ENCODE data around the gene CTR9.
A peak's percentile ranks its signal among the peaks of the same experiment; 100 is the strongest.

The CTR9 gene

GRCh38 chr11:10747733-10748132 is 3.3 kb upstream of the CTR9 start:
- CTCF ChIA-PET: interaction anchor here (1.4 kb wide), 1 partner anchor 23 kb away, joined by 3 read pairs; no protein-coding TSS in a partner anchor
- POLR2A ChIA-PET: no interaction called here
- no peak for DNase-seq (ENCODE audit: low read depth, low spot score)
- no peak for TF ChIP-seq CTCF (IDR thresholded peaks at IDR 0.05; ENCODE audit: insufficient read depth, low read length, missing control alignments)
- H3K4me3 ChIP-seq (ENCODE audit: low read depth, low read length): no peak overlapping the region

- CTCF ChIA-PET: no interaction called here
- no peak overlapping the region for H3K4me3 ChIP-seq (ENCODE audit: low read depth, low read length)
- POLR2A ChIA-PET: no interaction called here
- no peak for DNase-seq (ENCODE audit: low read depth, low spot score)
- TF ChIP-seq CTCF (IDR thresholded peaks at IDR 0.05; ENCODE audit: insufficient read depth, low read length, missing control alignments): no peak
Measured at GRCh38 chr11:10749476-10749875, 1.6 kb upstream of the CTR9 start.

- no peak for TF ChIP-seq CTCF (IDR thresholded peaks at IDR 0.05; ENCODE audit: insufficient read depth, low read length, missing control alignments)
- H3K4me3 ChIP-seq (ENCODE audit: low read depth, low read length): peak overlapping the region; percentile 68
- DNase-seq (ENCODE audit: low read depth, low spot score): no peak
- ChIA-PET CTCF (interaction anchor here (1.3 to 1.7 kb wide), 3 partner anchors 211 to 1036 kb away, joined by 3 to 4 read pairs (median 4); partner anchors contain the start of gene RNF141), POLR2A (interaction anchor here (0.9 to 1.3 kb wide), 2 partner anchors 58 to 443 kb away, joined by 3 to 4 read pairs; no protein-coding TSS in a partner anchor)
Measured at GRCh38 chr11:10751581-10751940, 515 bp downstream of the CTR9 start.

- ChIA-PET POLR2A (no interaction called here), CTCF (interaction anchor here (0.9 to 1.7 kb wide), 2 partner anchors 12 to 211 kb away, joined by 3 to 4 read pairs; partner anchors contain the start of gene RNF141)
- no peak for DNase-seq (ENCODE audit: low read depth, low spot score)
- H3K4me3 ChIP-seq (ENCODE audit: low read depth, low read length): peak overlapping the region; percentile 68
- no peak for TF ChIP-seq CTCF (IDR thresholded peaks at IDR 0.05; ENCODE audit: insufficient read depth, low read length, missing control alignments)
Measured at GRCh38 chr11:10752061-10752460, 1.0 kb downstream of the CTR9 start.

GRCh38 chr11:10752486-10752885 is 1.4 kb downstream of the CTR9 start:
- TF ChIP-seq CTCF (IDR thresholded peaks at IDR 0.05; ENCODE audit: insufficient read depth, low read length, missing control alignments): no peak
- ChIA-PET POLR2A (no interaction called here), CTCF (interaction anchor here (0.9 to 1.7 kb wide), 2 partner anchors 11 to 212 kb away, joined by 3 to 4 read pairs; partner anchors contain the start of gene RNF141)
- peak overlapping the region; percentile 68 for H3K4me3 ChIP-seq (ENCODE audit: low read depth, low read length)
- no peak for DNase-seq (ENCODE audit: low read depth, low spot score)

- no peak for TF ChIP-seq CTCF (IDR thresholded peaks at IDR 0.05; ENCODE audit: insufficient read depth, low read length, missing control alignments)
- DNase-seq (ENCODE audit: low read depth, low spot score): no peak
- no peak overlapping the region for H3K4me3 ChIP-seq (ENCODE audit: low read depth, low read length)
- CTCF ChIA-PET: interaction anchor here (1.0 to 5.3 kb wide), 2 partner anchors 11 to 17 kb away, joined by 3 to 69 read pairs; no protein-coding TSS in a partner anchor
- POLR2A ChIA-PET: no interaction called here
Measured at GRCh38 chr11:10758957-10759356, 7.9 kb downstream of the CTR9 start.
